ENCODE results near the gene KIAA1755.

The KIAA1755 gene

DNA sequence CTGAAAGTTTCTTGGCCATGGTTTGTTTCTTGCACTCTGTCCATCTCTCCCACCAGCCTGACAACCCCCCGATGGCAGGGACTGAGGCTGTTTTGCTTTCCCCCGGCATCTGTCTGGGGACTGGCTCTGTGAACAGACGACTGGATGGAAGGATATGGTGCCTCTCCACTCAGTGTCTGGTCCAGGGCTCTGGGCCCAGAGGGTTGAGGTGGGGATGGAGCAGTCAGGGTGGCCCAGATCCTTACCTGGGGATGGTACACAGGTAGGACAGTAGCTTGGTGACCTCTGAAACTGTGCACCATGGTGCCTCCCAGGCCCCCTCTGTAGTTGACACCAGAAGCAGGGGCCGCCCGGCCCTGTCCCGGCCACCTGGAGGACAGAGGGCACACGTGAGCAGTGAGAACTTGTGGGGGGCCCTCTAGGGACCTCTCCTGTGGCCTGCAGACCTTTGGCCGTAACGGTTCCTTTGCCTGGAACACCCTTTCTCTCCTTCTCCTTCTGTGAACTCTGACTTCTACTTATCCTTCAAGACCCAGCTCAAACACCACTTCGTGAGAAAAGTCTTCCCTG, 29.5 kb downstream of the KIAA1755 start:
- DNase-seq, result no peak

DNA sequence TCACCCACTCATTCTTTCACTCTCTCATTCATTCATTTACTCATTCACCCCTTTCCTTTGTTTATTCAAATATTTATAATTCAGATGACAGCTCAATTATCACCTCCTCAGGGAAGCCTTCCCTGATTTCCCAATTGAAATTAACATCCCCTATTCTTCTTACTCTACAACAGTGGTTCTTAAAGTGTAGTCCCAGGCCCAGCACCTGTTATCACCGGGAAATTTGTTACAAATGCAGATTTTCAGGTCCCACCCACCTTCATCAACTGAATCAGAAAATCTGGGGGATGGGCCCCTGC, 30.3 kb downstream of the KIAA1755 start:
- no peak for DNase-seq

DNA sequence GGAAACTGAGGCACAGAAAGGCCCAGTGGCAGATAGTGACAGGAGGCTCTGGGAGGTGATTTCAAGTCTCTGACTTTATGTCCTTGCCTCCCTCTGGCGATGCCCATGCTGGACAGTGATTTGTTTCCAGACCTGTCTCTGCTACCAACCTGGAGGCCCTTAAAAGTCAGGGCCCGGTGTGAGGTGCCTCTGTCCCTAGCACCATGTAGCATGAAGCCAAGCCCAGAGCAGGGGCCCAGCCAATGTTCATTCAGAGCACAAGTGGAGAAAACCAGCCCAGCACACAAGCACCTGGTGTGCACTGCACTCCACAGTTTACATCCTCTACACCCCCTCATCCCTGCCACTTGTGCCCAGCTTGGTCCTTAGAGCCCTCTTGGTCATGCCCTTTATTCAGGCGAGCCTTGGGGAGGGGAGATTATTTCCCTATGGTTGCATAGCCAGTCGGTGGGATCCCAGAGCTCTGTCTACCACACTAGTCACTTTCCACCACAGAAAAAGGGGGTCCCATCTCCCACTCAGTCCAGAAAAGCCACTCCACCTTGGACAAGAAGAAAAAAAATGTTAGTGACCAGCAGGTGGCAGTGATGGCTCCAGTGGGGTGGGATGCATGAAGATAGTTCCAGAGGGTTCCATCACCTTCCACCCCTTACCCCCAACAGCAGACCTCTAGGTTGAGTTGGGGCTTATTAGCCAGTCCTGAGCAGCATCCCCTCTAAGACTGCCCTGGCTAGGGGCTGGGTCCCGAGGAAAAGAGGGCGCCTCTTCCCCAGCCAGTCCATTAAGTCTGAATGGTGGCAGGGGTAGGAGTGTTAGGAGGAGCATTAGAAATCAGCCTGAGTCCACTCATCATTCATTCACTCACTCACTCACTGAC, 30.9 kb downstream of the KIAA1755 start:
- no peak for DNase-seq

DNA sequence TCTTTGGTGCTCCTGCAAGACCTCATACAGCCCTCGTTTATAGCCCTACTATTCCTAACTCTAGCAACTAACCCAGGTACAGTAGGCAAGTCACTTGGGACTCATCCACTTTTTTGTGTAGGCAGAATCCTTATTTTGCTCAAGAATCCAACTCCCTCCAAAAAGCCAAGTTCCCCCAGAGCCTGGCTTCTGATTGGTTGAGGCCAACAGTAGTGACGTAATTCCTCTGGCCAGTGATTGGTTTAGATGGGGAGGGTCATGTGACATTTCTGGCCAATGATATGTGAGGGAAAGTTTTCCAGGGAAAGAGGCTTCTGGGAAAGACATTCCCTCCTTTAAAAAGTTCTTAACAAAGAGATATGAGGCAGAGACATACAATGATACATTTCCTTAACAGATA, 32.1 kb downstream of the KIAA1755 start:
- DNase-seq, result no peak

DNA sequence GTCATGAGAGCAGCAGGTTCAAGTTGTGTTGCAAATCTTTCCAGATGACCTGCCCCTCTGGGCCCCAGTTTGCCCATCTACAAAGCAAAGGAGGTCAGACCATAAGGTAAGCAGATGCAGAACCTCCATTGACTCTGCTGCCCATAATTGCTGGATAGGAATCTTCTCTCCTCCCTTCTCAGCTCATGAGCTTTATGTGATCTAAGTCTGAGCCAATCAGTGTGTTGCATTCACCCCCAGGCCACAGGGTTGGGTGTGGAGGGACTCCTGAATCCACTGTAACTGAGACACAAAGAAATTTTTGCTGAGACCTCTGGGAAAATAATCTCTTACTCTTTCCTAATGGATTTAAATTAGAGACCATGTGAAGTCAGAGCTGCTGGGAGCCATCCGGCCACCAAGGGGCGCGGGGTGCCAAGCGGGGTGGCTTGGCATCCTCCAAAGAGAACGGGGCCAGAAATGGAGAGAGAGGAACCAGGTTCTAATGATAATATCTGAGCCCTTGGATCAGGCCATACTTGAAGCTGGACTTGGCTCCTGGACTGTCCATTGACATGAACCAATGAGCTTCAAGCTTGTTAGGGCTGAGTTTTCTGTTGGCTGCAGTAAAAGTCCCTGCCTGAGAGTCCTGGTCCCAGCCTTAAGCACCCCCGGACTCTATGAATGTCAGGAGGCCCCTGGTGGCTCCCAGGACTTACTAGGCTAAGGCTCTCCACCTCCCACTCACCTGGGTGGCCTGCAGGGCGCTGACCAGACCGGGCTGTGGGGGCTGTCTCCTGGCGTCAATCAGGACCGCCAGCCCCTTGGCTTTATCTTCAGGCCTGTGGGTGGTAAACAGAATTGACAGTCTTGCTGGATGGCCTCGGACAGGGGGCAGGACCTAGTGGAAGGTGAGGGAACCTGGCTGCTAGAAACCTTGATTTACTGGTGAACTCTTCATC, 32.8 kb downstream of the KIAA1755 start:
- DNase-seq, result no peak

DNA sequence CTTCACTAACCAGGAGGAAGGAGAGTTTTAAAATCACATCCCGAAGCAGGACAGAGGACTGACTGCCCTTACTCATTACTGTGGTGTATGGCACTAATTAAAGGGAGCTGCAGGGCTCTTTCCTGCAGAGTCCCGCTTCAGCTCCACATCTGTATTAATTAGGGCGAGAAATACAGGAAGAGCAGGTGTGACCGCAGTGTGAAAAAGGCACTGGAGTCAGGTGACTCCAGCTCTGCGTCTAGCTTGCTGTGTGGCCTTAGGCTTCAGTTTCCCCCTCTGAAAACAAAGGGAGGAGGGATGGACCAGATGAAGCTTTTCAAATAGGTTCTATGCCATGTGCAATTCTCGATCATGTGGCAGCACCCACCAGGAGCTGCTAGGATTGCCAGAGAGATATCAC, 34.0 kb downstream of the KIAA1755 start:
- no peak for DNase-seq

DNA sequence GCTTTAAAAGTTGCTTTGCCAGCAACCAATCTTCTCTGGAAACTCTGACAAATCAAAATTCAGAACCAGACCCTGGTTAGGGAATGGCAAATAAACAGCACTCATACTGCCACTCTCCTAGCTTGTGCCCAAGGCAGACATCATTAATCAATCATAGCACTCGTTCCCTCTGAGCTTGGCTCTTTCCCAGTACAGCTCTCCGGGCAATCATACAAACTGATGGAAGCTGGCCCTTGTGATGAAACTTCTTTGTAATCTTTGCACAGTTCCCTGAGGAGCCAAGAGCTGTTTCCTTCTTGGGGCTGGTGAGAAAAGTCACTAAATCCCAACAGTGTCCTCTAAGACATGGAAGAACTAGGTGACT, 34.7 kb downstream of the KIAA1755 start:
- DNase-seq, result no peak

DNA sequence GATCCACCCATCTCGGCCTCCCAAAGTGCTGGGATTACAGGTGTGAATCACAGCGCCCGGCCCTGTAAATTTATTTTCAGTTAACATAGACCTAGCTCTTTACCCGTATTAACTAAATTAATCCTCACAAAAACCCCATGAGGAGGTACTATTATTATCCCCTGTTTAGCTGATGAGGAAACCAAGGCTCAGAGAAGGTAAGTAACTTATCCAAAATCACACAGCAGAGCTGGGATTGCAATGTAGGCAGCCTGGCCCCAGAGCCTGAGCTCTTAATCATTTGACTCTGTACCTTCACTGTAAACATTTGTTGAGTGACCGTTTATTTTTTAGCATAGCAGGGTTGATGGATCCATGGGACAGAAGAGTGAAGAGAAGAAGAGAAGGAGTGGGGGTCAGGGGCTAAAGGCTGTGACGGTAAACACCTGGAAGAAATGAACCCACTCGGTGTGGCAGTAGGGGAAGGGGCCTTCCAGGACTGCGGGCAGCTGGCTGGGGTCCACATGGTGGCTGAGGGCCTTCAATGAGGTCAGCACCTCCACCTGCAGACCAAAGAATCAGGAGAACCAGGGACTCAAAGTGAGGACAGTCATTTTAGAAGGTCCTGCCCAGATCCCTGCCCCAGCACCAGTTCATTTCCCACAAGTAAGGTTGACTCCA, 35.2 kb downstream of the KIAA1755 start:
- no peak for DNase-seq

DNA sequence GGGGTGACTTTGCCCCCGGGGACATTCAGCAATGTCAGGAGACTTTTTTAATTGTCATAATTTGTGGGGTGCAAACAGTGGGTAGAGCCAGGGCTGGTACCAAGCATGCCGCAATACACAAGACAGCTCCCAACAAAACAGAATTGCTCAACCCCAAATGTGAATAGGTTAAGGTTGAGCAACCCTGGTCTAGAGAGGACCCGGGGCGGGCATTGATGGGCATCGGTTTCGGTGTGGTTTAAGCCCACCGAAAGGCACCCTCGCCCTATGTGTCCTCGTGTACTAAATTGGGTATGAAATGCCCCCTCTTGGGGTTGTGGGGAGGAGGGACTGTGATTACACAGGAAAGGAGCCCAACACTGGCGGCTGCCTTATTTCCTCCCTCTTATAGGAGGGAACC, 36.0 kb downstream of the KIAA1755 start:
- no peak for DNase-seq

DNA sequence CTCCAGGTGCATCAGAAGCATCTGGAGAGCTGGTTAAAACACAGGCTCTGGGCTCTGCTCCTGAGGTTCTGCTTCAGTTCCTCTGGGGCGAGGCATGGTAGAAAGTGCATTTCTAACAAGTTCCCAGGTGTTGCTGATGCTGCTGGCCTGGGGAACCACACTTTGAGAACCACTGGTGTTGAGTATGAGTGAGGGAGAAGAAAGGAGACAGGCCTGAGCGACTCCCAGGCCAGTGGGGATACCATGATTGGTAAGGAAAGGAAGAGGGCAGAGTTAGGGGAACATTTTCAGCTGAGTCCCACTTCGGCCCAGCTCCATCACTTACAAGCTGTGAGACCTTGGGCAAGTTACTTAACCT, 36.8 kb downstream of the KIAA1755 start:
- no peak for DNase-seq

DNA sequence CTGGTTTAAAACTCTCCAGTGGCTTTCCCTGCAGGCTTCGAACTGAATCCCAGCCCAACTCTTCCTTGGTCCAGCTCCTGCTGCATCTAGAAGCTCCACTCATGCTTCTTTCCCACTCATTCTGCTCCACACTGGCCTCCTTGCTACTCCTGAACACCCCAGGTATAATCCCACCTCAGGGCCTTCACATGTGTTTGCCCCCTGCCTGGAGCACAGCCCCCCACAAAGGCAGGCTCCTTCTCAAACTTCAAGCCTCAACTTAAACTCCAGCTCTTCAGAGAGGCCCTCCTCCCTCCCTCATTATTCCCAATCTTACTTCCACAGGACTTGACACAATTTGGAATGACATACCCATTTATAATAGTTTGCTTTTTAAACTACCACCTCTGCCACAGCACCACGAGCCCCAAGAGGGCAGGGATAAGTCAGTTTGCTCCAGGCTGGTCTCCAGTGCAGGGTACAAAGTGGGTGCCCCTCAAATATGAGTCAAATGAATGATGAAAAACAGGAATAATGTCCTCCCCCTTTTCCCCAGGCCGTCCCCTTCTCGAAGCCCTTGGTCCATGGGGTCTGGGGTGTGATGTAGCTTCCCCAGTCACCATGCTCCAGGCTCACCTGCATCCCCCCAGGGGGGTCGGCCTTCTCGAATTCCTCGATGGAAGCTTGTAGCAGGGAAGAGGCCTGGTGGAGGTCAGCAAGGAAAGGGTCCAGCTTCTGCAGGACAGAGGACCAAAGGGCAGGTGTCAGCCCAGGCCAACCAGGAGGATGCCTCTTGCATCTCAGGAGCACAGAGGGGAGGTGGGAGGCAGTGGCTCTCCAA, 37.4 kb downstream of the KIAA1755 start:
- DNase-seq, result no peak

DNA sequence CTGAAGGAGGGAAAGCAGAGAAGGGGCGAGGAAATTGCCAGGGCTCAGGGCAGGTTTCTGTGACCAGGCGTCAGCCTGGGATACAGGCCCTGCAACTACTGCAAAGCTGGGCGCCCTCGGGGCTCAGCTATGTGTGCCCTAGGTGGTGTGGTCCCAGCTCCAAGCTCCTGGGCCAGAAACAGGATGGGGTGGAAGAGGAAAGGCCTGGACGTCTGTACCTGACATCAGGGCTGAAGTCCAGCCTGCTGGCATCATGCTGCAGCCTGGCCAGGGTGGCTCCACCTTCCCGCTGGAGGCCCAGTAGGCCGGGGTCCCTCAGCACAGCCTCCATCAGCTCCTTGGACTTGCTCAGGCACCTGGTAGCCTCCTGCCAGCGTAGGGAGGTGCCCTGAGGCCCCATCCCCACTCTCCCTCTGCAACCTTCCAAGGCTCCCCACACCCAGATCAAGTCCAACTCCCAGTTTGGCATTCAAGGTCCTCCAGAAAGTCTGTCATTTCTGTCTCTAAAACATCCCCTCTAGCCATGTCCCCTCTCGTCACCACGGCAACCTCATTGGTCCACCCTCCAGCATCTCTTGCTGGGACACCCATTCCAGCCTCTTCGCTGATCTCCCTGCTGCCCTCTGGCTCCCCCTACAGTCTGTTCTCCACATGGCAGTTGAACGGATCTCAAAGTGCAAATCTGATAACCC, 38.2 kb downstream of the KIAA1755 start:
- DNase-seq, result peak; percentile 47 to 53

DNA sequence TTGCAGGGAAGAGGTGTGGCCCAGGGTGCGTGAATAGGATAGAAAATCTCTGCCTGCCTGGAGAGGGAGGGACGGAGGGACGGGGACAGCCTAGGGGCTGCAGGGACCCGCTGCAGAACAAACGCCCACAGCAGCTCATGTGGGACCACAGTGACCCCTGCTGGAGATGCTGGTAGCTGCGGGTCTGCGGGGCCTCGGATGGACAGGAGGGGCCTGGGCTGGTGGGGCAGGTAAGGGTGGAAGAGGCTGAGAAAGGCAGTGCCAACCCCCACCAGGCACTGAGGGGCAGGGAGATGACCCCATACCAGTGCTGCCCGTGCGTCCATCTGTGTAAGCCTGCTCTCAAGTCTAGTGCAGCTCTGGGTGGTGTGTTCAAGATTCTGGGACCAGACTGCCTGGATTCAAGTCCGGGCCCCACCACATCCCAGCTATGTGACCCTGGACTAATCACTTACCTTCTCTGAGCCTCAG, 39.4 kb downstream of the KIAA1755 start:
- DNase-seq, result peak; percentile 57 to 63

DNA sequence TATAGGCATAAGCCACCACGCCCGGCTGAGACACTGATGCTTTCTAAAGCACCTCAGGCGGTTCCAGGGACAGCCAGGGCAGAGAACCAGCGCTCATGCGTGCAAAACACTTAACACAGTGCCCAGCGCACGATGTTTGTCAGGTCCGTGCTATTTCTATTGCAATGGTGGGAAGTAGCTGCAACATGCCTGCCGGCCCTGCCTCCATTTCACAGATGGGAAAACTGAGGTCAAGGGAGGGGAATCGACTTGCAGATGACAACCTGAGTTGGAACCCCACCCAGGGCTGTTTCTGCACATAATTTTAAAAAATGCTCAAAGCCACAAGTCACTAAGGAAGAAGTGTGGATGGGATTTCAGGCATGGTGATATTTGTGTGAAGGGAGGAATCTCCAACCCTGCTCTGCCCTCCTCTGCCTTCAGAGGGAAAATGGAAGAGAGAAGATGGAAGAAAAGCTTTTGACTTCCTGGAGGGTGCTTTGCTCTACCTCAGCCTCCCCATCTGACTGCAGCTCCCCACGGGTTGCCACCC, 39.9 kb downstream of the KIAA1755 start:
- no peak for DNase-seq

DNA sequence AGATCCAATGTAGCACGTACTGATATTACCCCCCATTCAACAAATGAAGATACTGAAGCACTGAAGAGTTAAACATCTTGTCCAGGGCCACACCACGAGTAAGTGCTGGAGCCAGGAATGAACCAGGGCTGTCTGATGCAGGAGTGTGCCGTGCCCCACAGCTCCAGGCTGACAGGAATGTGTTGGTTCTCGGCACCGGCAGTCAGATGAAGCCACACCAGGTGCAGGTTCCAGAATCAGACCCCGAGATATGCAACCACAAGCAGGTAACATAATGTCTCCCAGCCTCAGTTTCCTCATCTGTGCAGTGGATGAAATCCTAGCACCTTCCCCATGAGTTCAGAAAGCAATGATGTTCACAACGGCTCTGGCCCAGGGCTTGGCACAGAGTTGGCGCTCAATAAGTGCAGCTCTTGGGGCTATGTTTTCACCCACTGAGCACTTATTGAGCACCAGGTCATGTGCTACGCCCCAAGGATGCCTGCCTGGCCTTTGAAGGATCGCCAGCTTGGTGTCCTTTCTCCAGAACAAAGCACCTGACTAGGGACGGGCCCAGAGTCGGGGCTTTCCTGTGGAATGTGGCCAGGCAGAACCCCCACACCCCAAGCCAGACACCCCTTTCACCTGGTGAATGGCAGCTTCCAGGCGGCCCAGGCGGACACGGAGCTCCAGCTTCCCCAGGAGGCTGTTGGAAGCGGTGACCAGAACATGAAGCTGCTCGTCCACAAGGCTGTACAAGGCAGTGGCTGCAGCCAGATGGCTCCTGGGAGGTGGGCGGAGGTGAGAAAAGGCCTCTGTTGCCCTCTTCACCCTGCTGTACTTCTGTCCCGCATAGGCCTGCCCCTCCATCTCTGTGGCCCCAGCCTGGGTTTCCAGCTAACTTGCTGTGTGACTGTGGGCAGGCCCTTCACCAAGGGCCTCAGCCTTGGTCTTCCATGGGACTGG, 41.3 kb downstream of the KIAA1755 start:
- no peak for DNase-seq

DNA sequence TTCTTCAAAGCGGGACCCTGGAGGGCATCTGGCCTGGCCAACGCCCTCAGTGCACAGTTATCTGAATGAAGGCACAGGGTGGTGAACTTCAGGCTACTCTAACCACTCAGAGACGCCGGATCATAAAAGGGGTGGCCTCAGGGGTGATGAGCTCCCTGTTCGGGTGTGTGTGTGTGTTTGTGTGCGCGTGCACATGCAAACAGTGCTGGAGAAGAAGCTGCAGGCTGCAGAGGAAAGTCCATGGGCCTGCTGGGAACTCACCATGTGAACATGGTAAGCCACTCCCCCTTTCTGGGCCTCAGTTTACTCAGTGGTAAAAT, 42.0 kb downstream of the KIAA1755 start:
- DNase-seq, result no peak

DNA sequence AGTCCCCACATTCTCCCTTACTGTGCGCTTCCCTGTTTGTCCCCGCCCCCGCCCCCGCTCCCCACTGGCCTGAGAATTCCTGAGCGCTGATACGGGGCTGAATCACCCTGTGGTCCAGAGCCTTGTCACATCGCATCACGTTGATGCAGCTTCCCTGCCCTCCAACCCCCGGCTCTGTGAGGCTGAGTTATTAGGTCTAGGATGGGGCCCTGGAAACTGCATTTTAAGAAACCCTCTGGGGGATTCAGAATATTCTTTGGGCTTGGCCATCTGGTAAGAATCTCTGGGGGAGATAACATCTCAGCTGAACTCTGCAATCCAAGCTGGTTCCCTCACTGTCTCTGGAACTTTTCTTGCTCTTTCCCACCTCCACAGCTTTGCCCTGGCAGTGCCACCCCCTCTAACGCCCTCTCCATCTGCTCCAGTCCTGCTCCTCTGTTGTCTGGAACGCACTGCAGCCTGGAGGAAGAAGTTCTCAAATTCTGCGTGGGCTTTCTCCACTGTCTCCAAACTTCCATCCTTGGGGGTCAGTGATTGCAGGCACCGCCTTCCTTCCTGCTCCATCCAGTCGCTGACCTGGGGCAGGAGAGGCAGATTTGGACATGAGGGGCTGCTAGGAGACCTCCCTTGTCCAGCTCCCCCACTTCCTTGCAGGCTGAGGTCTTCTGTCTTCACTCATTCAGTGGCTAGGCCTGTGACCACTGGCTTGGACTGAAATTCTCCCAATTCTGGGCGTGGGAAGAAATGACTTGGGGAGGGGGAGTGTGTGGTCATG, 42.6 kb downstream of the KIAA1755 start:
- DNase-seq, result no peak

DNA sequence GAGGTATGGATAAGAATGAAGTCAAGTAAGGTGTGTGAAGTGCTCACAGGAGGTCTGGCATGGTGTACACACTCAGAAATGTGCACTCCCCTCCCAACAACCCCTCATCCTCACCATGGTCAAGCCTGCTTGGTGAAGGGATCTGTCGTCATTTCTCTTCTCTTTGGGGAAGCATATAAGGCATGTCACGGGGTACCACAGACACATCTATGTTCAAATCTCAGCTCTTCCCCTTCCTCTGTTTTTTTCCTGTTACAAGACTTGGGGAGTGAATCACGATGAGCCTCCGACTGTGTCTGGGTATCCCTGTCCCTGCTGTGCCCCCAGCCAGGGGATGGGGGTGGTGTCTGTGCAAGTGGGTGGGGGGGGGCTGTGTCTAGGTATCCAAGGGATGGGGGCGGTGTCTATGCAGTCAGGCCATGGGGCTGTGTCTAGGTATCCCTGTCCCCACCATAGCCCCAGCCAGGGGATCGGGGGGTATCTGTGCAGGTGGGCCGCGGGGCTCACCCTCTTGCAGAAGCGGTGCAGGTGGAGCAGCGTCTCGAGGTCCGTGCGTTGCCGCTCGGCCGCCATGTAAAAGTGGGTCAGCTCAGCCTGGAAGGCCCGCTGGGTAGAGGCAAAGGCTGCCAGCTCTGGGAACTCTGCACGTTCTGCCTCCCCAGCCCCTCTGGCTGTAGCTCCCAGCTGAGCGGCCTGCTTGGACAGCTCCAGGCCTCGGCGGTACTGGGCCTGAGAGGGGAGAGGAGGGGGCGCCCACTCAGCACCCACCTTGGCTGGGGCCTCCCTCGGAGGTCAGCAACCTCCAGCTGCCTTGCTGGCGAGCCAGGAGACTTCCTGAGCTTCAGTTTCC, 43.6 kb downstream of the KIAA1755 start:
- DNase-seq, result no peak

DNA sequence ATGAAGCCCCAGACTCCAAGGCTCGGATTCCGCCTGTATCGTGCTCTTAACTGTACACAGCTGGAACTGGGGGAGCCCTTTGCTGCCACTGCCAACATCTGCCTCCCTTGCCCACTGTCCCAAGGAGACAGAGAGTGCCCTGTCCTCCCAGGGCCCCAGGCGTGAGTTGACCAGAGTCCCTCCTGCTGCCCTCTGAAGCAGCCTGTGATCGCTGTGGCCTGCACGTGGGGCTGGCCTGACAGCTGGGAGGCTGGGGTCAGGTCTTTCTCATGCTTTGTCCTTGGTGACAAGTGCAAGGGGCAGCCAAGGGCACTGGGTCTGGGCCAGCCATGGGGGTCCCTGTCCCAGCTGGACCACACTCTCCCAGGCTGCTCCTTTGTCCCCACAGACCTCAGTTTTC, 44.3 kb downstream of the KIAA1755 start:
- DNase-seq, result no peak
